SJSA1 (cell line): ENCODE data around the gene RPRD1A. TPM values are rescaled to one million over a fixed set of nuclear protein-coding genes. Genes with fewer than 3 reads are reported as not detected.
"Not testable (repeated sequence)": the region's sequence is repeated elsewhere in the genome, so short reads cannot be mapped to it uniquely, and the experiment has no call there.

Source experiments
- DNase-seq, 2 experiments: peaks; one replicate each; pipeline ENCODE4 v3.0.0-alpha.2; 2015 to 2020; ENCODE audit warnings: low spot score in 2 of 2, low read depth in 1 of 2
- H3K27ac ChIP-seq: fragments of 250-450 bp; sonication (Bioruptor Pico); 2 replicates; pipeline ENCODE4 v1.5.1; 2020; ENCODE audit warnings: mild to moderate bottlenecking, moderate library complexity
- H3K27me3 ChIP-seq: fragments of 250-450 bp; sonication (Bioruptor Pico); replicated peaks from 2 replicates; pipeline ENCODE4 v1.5.1; 2020; ENCODE audit warnings: mild to moderate bottlenecking, moderate library complexity
- H3K36me3 ChIP-seq: fragments of 250-450 bp; sonication (Bioruptor Pico); 2 replicates; pipeline ENCODE4 v1.5.1; 2020; ENCODE audit warnings: mild to moderate bottlenecking
- H3K4me1 ChIP-seq: fragments of 250-450 bp; sonication (Bioruptor Pico); replicated peaks from 2 replicates; pipeline ENCODE4 v1.6.1; 2021; ENCODE audit warnings: mild to moderate bottlenecking
- H3K4me3 ChIP-seq: fragments of 250-450 bp; sonication (Bioruptor Pico); 2 replicates; pipeline ENCODE4 v1.5.1; 2020; ENCODE audit warnings: mild to moderate bottlenecking
- H3K9me3 ChIP-seq: fragments of 250-450 bp; sonication (Bioruptor Pico); replicated peaks from 2 replicates; pipeline ENCODE4 v1.5.1; 2020; ENCODE audit warnings: mild to moderate bottlenecking
- total RNA-seq: library from RNA; depleted of rRNA; stranded (reverse); fragments of >200 nt; shearing (Covaris generic); gene quantifications from 2 replicates; pipeline ENCODE4 v1.2.3, GENCODE V29; 2014; rRNA removed

Gene RPRD1A, protein sequence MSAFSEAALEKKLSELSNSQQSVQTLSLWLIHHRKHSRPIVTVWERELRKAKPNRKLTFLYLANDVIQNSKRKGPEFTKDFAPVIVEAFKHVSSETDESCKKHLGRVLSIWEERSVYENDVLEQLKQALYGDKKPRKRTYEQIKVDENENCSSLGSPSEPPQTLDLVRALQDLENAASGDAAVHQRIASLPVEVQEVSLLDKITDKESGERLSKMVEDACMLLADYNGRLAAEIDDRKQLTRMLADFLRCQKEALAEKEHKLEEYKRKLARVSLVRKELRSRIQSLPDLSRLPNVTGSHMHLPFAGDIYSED
- 36.6 and 66.6 TPM in 2 replicates for total RNA-seq

DNA sequence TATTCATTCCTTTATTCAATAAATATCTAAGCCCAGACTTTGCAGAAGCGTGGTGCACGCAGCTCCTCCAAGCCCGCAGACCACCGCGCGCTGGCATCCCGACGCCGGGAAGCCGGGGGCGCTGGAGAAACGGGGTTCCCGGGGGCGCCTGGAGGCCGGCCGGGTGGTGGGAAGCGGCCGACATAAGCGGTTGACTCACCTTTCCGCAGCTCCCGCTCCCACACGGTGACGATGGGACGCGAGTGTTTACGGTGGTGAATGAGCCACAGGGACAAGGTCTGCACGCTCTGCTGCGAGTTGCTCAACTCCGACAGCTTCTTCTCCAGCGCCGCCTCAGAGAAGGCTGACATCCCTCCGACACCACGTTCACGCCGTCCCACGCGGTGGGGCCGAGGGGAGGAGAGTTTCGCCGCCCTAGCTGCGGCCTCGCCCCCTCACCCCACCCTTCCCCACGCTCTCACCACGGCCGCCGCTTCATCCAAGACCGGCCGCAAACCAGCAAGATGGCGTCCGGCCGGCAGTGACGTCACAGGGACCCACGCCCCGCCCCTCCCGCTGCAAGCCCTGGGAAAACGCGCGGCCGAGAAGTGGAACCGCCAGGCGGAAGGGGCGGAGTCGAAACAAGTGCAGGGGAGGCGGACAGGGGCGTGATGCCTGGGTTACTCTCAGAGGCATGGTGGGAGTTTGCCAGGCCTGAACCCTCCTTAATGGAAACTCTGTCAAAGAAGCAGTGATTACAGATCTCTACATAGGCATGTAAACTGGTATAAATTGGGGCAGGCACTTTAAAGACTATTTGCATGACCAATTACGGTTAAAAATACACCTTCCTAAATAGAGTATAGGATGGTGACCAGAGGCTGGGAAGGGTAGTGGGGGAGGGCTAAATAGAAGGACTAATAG lies at the start of gene RPRD1A:
Gene RPRD1A (minus strand): TSS at position 505 of the 903 bp plus-strand sequence. CDS start 155 bp downstream, at position 350.
- H3K9me3 ChIP-seq = no peaks in the 10 kb centered on the region
- peak; percentile 96 for DNase-seq
- H3K27ac ChIP-seq = peak within 1 kb of the TSS; percentile 87
- H3K36me3 ChIP-seq = peaks cover 15% of the 10 kb centered on the region
- H3K4me3 ChIP-seq = peak within 1 kb of the TSS; percentile 78
- peaks cover 6% of the 10 kb centered on the region; the same call in 1 of the 2 replicates for H3K4me1 ChIP-seq
- no peaks in the 10 kb centered on the region for H3K27me3 ChIP-seq

DNA sequence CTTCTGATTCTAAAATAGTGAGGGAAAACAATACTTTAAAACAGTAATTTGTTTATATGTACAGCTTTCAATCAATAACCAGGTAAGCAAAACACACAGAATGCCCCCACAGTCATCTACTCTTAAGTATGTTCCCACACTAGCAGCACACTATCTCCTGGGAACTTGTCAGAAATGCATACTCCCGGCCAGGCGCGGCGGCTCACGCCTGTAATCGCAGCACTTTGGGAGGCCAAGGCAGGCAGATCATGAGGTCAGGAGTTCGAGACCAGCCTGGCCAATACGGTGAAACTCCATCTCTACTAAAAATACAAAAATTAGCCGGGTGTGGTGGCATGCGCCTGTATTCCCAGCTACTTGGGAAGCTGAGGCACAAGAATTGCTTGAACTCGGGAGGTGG lies 49.4 kb upstream of the RPRD1A start:
- H3K9me3 ChIP-seq, H3K4me1 ChIP-seq, DNase-seq, H3K27ac ChIP-seq, H3K4me3 ChIP-seq, H3K27me3 ChIP-seq: not testable (repeated sequence)
- H3K36me3 ChIP-seq = peaks cover 34% of the 10 kb centered on the region

DNA sequence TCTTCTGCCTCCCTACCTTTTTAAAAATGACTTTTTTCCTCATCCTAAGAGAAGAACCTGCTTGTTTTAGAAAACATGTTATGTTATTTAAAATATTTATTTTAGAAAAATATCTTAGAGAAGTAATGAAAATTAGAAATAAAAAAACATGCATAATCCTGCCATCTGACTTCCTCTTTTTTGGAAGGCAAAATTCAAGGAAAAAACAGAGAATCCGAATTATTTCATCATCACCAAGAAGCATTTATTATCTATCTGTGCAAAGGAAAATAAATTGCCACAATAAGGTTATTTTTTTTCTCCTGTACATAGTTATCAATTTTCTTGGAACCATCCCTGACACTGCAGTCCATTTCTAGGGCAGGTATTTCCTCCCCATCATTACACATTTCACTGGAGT lies 47.4 kb upstream of the RPRD1A start:
- Histone ChIP-seq H3K4me1 (no peaks in the 10 kb centered on the region), H3K9me3 (no peaks in the 10 kb centered on the region), H3K4me3 (no peak overlapping the region), H3K27me3 (no peaks in the 10 kb centered on the region), H3K36me3 (peaks cover 21% of the 10 kb centered on the region), H3K27ac (no peak overlapping the region)
- DNase-seq = no peak

DNA sequence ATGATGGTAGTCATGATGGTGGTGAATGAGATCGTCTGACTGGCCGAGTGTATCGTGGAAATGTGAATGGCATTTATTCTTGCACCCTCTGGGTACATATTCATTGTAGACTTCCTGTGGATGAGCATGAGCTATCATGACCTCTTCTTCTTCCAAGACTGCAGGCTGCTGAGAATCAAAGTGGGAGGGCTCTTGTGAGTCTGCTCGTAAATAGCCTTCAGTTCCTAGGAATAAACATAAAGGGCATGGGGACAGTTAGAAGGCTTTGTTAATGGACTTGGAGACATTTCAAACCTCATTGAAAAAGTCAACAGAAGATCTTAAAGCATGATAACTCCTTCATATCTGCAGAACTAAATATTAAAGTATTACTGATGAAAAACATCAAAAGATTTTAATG lies 46.9 kb upstream of the RPRD1A start:
- H3K4me1 ChIP-seq = no peaks in the 10 kb centered on the region
- no peak for DNase-seq
- H3K27ac ChIP-seq = no peak overlapping the region
- H3K4me3 ChIP-seq = no peak overlapping the region
- H3K27me3 ChIP-seq = no peaks in the 10 kb centered on the region
- H3K36me3 ChIP-seq = peaks cover 21% of the 10 kb centered on the region
- no peaks in the 10 kb centered on the region for H3K9me3 ChIP-seq

DNA sequence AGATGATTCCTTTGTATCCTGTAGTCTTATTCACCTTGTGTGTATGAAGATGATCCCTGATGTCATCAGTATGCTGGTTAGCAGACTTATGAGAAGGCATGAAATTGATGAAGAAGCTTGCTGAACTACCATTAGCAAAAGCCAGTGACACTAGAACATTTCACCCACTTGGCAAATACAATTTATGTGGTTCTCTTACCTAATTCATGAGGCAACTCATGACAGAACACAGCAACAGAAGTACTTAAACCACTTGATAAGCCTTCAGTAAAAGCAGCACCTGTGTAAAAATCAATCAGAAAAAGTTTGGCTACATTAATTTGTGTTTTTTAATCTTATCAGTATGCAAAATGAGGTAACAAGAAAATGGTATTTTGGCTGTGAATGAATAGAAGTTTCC lies 44.9 kb upstream of the RPRD1A start:
- Histone ChIP-seq H3K9me3 (no peaks in the 10 kb centered on the region), H3K4me1 (no peaks in the 10 kb centered on the region), H3K27ac (no peak overlapping the region), H3K36me3 (peaks cover 21% of the 10 kb centered on the region), H3K27me3 (no peaks in the 10 kb centered on the region), H3K4me3 (no peak overlapping the region)
- DNase-seq = no peak

DNA sequence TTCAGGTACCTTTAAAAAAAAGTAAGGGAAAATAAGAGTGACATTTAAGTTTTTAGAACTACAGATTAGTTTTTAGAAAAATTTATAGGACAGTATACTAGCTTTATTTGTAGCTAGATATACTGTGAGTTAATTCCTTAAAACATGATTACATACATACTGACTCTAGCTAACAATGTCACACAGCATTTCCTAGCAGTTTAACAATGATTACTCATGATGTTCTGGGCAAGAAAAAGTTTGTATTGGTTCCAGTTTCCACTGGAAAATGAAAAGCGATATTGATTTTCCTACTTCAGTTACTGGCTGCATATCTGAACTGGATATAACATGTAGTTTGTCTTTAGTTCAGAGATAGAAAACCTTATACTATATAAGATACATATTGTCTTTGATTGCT lies 42.4 kb upstream of the RPRD1A start:
- Histone ChIP-seq H3K4me3 (no peak overlapping the region), H3K27ac (no peak overlapping the region)
- no peak for DNase-seq

DNA sequence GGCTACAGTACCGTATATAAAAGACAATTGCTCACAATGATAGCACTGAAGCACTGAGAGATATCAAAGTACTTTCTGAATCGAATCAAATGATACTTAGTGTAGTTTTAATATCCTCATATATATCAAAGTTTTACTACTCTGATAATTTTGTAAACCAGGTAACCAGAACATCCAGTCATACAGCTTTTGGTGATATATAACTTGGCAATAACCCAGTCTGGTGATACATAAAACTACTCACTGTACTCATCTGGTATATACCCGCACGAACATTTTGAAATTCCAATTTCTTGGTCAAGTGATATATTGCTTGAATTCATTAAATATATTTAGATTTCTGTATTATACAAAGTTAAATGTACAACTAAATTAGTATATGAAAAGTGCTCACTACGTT lies 41.2 kb upstream of the RPRD1A start:
- no peak for DNase-seq
- H3K9me3 ChIP-seq = no peaks in the 10 kb centered on the region
- peaks cover 7% of the 10 kb centered on the region; the same call in 1 of the 2 replicates for H3K36me3 ChIP-seq
- no peaks in the 10 kb centered on the region for H3K4me1 ChIP-seq
- no peak overlapping the region for H3K27ac ChIP-seq
- H3K4me3 ChIP-seq = no peak overlapping the region
- no peaks in the 10 kb centered on the region for H3K27me3 ChIP-seq

More for the DNA sequence above, 42.4 kb upstream of the RPRD1A start:
- no peaks in the 10 kb centered on the region for H3K27me3 ChIP-seq
- no peaks in the 10 kb centered on the region for H3K9me3 ChIP-seq
- H3K36me3 ChIP-seq = peaks cover 11% of the 10 kb centered on the region
- H3K4me1 ChIP-seq = no peaks in the 10 kb centered on the region

DNA sequence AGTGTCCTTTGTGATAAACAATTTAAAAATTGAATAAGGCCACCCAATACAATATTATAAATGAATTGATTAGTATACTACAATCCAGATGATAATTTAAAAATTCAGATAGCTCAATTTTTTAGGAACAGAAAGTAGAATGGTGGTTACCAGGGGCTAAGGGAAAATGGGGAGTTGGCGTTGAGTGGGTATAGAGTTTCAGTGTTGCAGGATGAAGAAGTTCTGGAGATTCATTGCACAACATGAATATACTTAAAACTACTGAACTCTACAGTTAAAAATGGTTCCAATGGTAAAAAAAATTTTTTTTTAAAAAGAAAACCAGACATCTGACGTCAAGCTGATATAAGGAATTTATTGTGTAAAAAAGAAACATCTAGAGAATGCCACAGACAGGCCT lies 40.8 kb upstream of the RPRD1A start:
- no peak overlapping the region for H3K4me3 ChIP-seq
- no peaks in the 10 kb centered on the region for H3K27me3 ChIP-seq
- H3K9me3 ChIP-seq = no peaks in the 10 kb centered on the region
- no peaks in the 10 kb centered on the region for H3K4me1 ChIP-seq
- no peak for DNase-seq
- peaks cover 7% of the 10 kb centered on the region; the same call in 1 of the 2 replicates for H3K36me3 ChIP-seq
- H3K27ac ChIP-seq = no peak overlapping the region

DNA sequence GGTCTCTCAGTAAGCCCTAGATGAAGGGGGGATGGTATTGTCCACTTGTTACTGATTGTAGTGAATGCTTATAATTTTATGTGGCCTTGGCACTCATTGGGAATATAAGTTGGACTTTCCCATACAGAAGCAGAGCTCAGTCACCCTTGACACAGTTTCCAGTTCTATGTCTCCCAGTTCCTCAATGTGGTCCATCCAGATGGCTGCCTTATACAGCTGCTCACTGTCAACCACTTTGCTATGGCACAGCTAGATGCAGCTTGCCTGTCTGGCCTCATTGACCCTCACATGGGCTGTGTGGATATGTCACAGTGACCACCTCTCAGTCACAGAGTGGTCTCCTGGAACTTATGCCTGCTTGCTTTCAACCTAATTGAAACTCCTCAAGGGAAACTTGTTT lies 40.1 kb upstream of the RPRD1A start:
- Histone ChIP-seq H3K27ac (no peak overlapping the region), H3K4me1 (no peaks in the 10 kb centered on the region), H3K9me3 (no peaks in the 10 kb centered on the region), H3K27me3 (no peaks in the 10 kb centered on the region), H3K4me3 (no peak overlapping the region), H3K36me3 (peaks cover 7% of the 10 kb centered on the region; the same call in 1 of the 2 replicates)
- no peak for DNase-seq

DNA sequence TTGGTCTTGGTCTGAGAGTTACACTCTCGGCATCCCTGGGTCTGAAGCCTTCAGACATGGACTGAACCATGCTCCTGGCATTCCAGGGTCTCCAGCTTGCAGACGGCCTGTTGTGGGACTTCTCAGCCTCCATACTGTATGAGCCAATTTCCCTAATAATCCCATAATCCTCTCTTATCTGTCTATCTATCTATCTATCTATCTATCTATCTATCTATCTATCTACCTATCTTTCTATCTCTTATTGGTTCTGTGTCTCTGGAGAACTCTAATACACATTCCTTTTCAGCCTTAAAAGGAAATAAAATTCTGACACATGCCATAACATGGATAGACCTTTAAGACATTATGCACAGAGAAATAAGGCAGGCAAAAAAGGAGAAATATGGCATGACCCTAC lies 37.4 kb upstream of the RPRD1A start:
- Histone ChIP-seq H3K4me1 (no peaks in the 10 kb centered on the region), H3K4me3 (no peak overlapping the region), H3K9me3 (no peaks in the 10 kb centered on the region), H3K27me3 (no peaks in the 10 kb centered on the region), H3K36me3 (no peaks in the 10 kb centered on the region), H3K27ac (no peak overlapping the region)
- no peak for DNase-seq

DNA sequence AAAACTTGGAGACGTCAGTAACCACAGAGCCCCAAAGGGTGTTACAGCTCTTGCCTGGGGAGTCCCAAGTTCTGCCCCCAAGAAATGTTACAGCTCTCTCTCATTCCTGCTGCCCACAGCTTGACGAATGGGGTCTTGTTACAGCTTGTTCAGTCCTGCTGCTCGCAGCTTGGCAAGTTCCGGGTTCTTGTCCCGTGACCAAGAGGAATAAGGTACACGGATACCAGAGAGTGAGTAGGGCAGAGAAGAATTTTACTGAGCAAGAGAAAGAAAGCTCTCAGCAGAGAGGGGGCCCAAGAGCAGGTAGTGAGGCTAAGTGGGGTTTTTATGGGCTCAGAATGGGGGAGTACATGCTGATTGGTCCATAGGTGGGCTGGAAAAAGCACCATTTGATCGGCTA lies 34.6 kb upstream of the RPRD1A start:
- no peak overlapping the region for H3K27ac ChIP-seq
- H3K27me3 ChIP-seq = no peaks in the 10 kb centered on the region
- H3K4me3 ChIP-seq = no peak overlapping the region
- no peaks in the 10 kb centered on the region for H3K4me1 ChIP-seq
- H3K9me3 ChIP-seq = no peaks in the 10 kb centered on the region
- H3K36me3 ChIP-seq = no peaks in the 10 kb centered on the region
- DNase-seq = no peak

DNA sequence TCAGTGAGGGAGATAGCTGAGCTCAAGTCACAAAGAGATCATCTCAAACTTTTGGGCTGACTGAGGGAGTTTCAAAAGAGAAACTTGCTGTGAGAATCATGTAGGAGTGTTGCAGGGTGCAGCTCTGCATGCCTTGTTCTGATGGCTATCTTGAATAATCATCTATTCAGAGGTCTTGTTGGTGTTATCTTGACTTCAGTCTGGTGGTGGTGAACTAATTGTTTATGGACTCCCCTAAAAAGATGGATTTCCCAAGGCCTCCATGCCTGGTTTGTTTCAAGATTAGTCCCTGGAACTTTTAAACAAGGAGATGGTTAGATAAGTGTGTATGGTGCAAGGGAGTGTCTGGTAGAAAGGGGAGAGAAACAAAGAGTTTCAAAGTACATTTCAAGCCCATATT lies 32.0 kb upstream of the RPRD1A start:
- Histone ChIP-seq H3K27me3 (no peaks in the 10 kb centered on the region), H3K27ac (no peak overlapping the region), H3K9me3 (no peaks in the 10 kb centered on the region), H3K4me1 (no peaks in the 10 kb centered on the region), H3K36me3 (no peaks in the 10 kb centered on the region), H3K4me3 (no peak overlapping the region)
- no peak for DNase-seq

DNA sequence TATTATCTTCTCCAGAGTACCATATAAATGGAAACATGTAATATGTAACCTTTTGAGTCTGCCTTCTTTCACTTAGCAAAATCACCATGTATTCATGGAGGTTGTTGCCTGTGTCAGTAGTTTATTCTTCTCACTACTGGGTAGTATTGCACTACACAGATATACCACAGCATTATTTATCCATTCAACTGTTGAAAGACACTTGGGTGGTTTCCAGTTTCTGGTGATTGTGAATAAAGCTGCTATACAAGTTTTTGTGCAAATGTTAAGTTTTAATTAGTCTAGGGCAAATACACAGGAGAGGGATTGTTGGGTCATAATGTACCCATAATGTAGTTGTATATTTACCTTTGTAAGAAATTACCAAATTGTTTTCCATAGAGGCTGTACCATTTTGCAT lies 29.6 kb upstream of the RPRD1A start:
- no peak overlapping the region for H3K4me3 ChIP-seq
- H3K9me3 ChIP-seq = no peaks in the 10 kb centered on the region
- no peaks in the 10 kb centered on the region for H3K4me1 ChIP-seq
- no peaks in the 10 kb centered on the region for H3K36me3 ChIP-seq
- no peak for DNase-seq
- no peak overlapping the region for H3K27ac ChIP-seq
- no peaks in the 10 kb centered on the region for H3K27me3 ChIP-seq

DNA sequence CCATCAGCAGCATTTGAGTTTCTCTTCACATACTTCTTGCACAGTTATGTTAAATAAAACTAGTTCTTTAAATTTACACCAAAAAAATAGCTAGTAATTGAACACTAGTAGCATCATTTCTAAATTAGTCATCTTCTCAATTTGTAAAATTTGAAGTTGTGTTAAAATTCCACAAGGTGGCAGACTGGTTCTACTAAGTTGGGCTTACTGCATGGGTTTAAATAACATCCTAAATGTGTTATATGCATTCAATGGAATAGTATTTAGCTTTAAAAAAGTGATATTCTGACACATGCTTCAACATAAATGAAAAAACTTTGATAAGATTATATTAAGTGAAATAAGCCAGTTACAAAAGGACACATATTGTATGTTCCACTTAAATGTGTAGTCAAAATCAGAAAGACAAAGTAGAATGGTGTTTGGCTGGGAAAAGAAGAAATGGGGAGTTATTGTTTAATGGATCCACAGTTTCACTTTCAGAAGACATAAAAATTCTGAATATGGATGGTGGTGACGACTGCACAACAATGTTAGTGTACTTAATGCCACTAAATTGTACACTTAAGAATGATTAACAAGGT lies 28.7 kb upstream of the RPRD1A start:
- Histone ChIP-seq H3K36me3 (no peaks in the 10 kb centered on the region), H3K27me3 (no peaks in the 10 kb centered on the region), H3K9me3 (no peaks in the 10 kb centered on the region), H3K4me1 (no peaks in the 10 kb centered on the region), H3K27ac (no peak overlapping the region), H3K4me3 (no peak overlapping the region)
- DNase-seq = no peak
